SK-N-SH treated with all-trans-retinoic acid at 6 μM for 48 hours (cell line): Measurements from ENCODE around the gene GLS.
"Not testable (repeated sequence)": the region's sequence is repeated elsewhere in the genome, so short reads cannot be mapped to it uniquely, and the experiment has no call there.

ENCODE experiments used
- ATAC-seq: fragments of 200-7000 bp; cut with Tn5 transposase; 3 replicates; pipeline ENCODE4 v1.9.1; 2020; ENCODE audit warnings: mild to moderate bottlenecking, moderate library complexity
- ARNTL ChIP-seq: fragments of 450-650 bp; formaldehyde crosslinking; IDR thresholded peaks from 2 replicates; pipeline ENCODE4 v1.5.0; 2020; ENCODE audit warnings: low read depth, mild to moderate bottlenecking, moderate library complexity, borderline replicate concordance
- BACH2 ChIP-seq: fragments of 250-450 bp; sonication (Bioruptor Pico); IDR thresholded peaks from 2 replicates; pipeline ENCODE4 v1.9.0; 2021; ENCODE audit warnings: mild to moderate bottlenecking, borderline replicate concordance
- CSDC2 ChIP-seq: fragments of 250-450 bp; sonication (Bioruptor Pico); IDR thresholded peaks from 2 replicates; pipeline ENCODE4 v1.5.0; 2020; ENCODE audit warnings: mild to moderate bottlenecking, moderate library complexity
- GLIS3 ChIP-seq: fragments of 250-450 bp; sonication (Bioruptor Pico); IDR thresholded peaks from 2 replicates; pipeline ENCODE4 v1.5.0; 2020; ENCODE audit warnings: mild to moderate bottlenecking, moderate library complexity
- ISL1 ChIP-seq: fragments of 250-450 bp; sonication (Bioruptor Pico); IDR thresholded peaks from 2 replicates; pipeline ENCODE4 v2.1.2; 2022; ENCODE audit warnings: mild to moderate bottlenecking, moderate library complexity
- OSR1 ChIP-seq: fragments of 250-450 bp; sonication (Bioruptor Pico); IDR thresholded peaks from 2 replicates; pipeline ENCODE4 v1.8.0; 2022; ENCODE audit warnings: moderate library complexity, mild to moderate bottlenecking, inconsistent platforms
- PPARA ChIP-seq: fragments of 250-450 bp; sonication (Bioruptor Pico); IDR thresholded peaks from 2 replicates; pipeline ENCODE4 v1.5.0; 2020; ENCODE audit warnings: mild to moderate bottlenecking, borderline replicate concordance
- RARB ChIP-seq: fragments of 250-450 bp; sonication (Bioruptor Pico); IDR thresholded peaks from 2 replicates; pipeline ENCODE4 v1.8.0; 2021; ENCODE audit warnings: mild to moderate bottlenecking, moderate library complexity
- SNAI2 ChIP-seq: fragments of 250-450 bp; sonication (Bioruptor Pico); IDR thresholded peaks from 2 replicates; pipeline ENCODE4 v1.5.0; 2020; ENCODE audit warnings: mild to moderate bottlenecking, moderate library complexity
- TOX ChIP-seq: fragments of 250-450 bp; sonication (Bioruptor Pico); IDR thresholded peaks from 2 replicates; pipeline ENCODE4 v1.8.0; 2021; ENCODE audit warnings: mild to moderate bottlenecking, moderate library complexity, borderline replicate concordance
- ZC3H10 ChIP-seq: fragments of 250-450 bp; sonication (Bioruptor Pico); IDR thresholded peaks from 2 replicates; pipeline ENCODE4 v1.5.1; 2021; ENCODE audit warnings: mild to moderate bottlenecking, moderate library complexity
- ZFP3 ChIP-seq: fragments of 250-450 bp; sonication (Bioruptor Pico); IDR thresholded peaks from 2 replicates; pipeline ENCODE4 v1.5.0; 2020; ENCODE audit warnings: mild to moderate bottlenecking, moderate library complexity
- ZFP30 ChIP-seq: fragments of 450-650 bp; formaldehyde crosslinking; IDR thresholded peaks from 2 replicates; pipeline ENCODE4 v1.5.0; 2022; ENCODE audit warnings: mild to moderate bottlenecking, moderate library complexity
- ZNF565 ChIP-seq: fragments of 450-650 bp; formaldehyde crosslinking; conservative IDR thresholded peaks from 2 replicates; pipeline ENCODE4 v1.5.0; 2020; ENCODE audit warnings: low read depth, mild to moderate bottlenecking, moderate library complexity
- ZNF70 ChIP-seq: fragments of 450-650 bp; formaldehyde crosslinking; IDR thresholded peaks from 2 replicates; pipeline ENCODE4 v1.5.0; 2020; ENCODE audit warnings: mild to moderate bottlenecking, moderate library complexity
- ZNF8 ChIP-seq: fragments of 450-650 bp; formaldehyde crosslinking; IDR thresholded peaks from 2 replicates; pipeline ENCODE4 v1.5.0; 2020; ENCODE audit warnings: mild to moderate bottlenecking, moderate library complexity
- TF ChIP-seq, protein P1 (sequence below): fragments of 250-450 bp; sonication (Bioruptor Pico); IDR thresholded peaks from 2 replicates; pipeline ENCODE4 v1.5.1; 2020; ENCODE audit warnings: low read depth, mild to moderate bottlenecking, moderate library complexity
- TF ChIP-seq, protein P2 (sequence below): fragments of 250-450 bp; sonication (Bioruptor Pico); IDR thresholded peaks from 2 replicates; pipeline ENCODE4 v1.5.0; 2020; ENCODE audit warnings: mild to moderate bottlenecking, moderate library complexity
- TF ChIP-seq, protein P3 (sequence below): fragments of 250-450 bp; sonication (Bioruptor Pico); IDR thresholded peaks from 2 replicates; pipeline ENCODE4 v1.5.1; 2021; ENCODE audit warnings: mild to moderate bottlenecking, moderate library complexity
- TF ChIP-seq, protein P4 (sequence below): fragments of 250-450 bp; sonication (Bioruptor Pico); IDR thresholded peaks from 2 replicates; pipeline ENCODE4 v1.8.0; 2021; ENCODE audit warnings: low read depth, mild to moderate bottlenecking, moderate library complexity, borderline replicate concordance

Gene GLS

DNA sequence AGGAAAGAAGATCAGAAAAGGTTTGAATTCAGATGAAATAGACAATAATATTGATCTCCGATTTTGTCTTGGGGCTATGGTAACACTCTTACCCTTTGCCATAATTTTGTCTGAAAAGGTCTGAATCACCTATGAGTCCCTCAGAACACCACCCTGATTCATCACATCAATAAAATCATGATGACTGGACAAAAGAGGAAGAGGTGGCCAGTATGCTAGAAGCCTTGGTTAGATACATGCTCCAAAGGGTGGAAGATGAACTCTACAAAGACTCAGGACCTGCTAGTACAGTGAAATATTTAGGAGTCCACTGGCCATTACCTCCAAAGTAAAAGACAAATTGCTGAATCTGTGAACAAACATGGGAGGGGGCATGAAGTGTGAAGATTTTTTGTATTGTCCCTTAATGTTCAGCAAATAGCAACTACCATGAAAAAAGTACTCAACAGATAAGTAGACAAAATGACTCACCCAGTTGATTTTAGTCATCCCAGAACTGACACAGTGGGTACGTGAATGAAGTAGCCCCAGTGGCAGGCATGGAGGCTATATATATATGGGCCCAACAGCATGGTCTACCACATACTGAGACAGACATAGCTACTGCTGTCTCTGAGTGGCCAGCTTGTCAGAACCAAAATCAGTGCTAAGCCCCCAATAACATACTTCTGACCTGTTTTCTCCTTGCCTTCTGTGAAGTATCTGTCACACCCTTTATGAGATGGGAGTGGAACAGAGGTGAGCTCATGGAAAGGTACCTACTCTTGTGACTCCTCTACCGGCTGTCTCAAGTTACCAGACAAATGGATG, 36.5 kb upstream of the GLS start (continued):
- no peak for TF ChIP-seq ZFP3 (CRISPR knock-in tag)

DNA sequence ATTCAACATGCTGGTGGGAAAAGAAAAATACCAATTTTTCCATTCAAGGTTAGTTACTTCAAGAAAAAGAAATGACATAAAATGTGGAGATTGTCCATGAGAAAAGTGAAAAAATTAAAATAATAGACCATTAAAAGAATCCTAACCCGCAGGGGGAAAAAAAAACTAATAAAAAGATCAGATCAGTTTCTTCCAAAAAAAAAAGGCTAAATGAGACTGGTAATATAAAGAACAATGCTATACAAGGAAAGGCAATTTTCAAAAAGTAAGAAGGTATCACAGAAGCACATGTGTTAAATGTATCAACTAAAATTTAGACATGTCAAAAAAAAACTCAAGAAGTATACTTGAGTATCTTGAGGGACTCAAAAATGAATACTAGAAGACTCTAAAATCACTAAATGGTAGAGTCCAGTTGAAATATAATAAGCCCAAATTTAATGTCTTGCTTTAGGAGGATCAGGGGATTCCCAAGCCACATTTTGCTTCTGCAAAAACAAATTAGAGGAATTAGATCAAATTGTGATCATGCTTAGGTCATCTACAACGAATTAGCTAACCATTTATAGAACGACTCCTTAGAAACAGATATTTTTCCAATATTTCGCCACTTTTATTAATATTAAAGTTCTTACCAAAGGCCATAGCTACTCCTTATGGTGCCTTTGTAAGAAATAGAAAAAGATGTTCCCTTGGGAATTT, 35.8 kb upstream of the GLS start:
- no peak for ATAC-seq

DNA sequence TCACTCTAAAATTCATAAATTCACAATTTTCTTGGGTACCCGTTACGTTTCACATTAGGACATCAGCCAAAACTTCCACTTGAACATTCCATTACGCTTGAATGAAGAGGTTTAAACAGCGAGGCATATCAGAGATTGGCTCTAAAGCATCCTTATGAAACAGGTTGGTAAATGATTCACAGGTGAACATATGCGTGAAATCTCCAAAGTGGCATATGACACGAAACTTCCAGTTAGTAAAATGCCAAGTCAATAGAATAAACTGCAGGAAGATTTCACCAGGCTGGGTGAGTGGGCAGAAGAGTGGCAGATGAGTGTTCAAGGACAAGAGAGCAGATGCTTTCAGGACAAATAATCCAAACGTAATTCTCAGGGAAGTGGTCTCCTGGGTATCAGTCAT, 33.9 kb upstream of the GLS start:
- no peak for TF ChIP-seq TOX (CRISPR knock-in tag)
- ATAC-seq, result peak; percentile 18; the same call in 1 of the 3 replicates

More for the DNA sequence above, 35.8 kb upstream of the GLS start:
- TF ChIP-seq TOX (CRISPR knock-in tag) (no peak), CSDC2 (CRISPR knock-in tag) (no peak), ZNF8 (CRISPR knock-in tag) (no peak), BACH2 (CRISPR knock-in tag) (no peak), PPARA (CRISPR knock-in tag) (no peak), ZC3H10 (CRISPR knock-in tag) (no peak), OSR1 (no peak), SNAI2 (CRISPR knock-in tag) (no peak), ISL1 (CRISPR knock-in tag) (no peak), ZFP30 (no peak), RARB (CRISPR knock-in tag) (no peak), ZNF565 (CRISPR knock-in tag) (no peak), ZNF70 (CRISPR knock-in tag) (no peak), ARNTL (no peak)
- TF ChIP-seq, protein P1, sequence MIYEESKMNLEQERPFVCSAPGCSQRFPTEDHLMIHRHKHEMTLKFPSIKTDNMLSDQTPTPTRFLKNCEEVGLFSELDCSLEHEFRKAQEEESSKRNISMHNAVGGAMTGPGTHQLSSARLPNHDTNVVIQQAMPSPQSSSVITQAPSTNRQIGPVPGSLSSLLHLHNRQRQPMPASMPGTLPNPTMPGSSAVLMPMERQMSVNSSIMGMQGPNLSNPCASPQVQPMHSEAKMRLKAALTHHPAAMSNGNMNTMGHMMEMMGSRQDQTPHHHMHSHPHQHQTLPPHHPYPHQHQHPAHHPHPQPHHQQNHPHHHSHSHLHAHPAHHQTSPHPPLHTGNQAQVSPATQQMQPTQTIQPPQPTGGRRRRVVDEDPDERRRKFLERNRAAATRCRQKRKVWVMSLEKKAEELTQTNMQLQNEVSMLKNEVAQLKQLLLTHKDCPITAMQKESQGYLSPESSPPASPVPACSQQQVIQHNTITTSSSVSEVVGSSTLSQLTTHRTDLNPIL (CRISPR knock-in tag), result no peak
- TF ChIP-seq, protein P2, sequence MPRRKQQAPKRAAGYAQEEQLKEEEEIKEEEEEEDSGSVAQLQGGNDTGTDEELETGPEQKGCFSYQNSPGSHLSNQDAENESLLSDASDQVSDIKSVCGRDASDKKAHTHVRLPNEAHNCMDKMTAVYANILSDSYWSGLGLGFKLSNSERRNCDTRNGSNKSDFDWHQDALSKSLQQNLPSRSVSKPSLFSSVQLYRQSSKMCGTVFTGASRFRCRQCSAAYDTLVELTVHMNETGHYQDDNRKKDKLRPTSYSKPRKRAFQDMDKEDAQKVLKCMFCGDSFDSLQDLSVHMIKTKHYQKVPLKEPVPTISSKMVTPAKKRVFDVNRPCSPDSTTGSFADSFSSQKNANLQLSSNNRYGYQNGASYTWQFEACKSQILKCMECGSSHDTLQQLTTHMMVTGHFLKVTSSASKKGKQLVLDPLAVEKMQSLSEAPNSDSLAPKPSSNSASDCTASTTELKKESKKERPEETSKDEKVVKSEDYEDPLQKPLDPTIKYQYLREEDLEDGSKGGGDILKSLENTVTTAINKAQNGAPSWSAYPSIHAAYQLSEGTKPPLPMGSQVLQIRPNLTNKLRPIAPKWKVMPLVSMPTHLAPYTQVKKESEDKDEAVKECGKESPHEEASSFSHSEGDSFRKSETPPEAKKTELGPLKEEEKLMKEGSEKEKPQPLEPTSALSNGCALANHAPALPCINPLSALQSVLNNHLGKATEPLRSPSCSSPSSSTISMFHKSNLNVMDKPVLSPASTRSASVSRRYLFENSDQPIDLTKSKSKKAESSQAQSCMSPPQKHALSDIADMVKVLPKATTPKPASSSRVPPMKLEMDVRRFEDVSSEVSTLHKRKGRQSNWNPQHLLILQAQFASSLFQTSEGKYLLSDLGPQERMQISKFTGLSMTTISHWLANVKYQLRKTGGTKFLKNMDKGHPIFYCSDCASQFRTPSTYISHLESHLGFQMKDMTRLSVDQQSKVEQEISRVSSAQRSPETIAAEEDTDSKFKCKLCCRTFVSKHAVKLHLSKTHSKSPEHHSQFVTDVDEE (CRISPR knock-in tag), result no peak

DNA sequence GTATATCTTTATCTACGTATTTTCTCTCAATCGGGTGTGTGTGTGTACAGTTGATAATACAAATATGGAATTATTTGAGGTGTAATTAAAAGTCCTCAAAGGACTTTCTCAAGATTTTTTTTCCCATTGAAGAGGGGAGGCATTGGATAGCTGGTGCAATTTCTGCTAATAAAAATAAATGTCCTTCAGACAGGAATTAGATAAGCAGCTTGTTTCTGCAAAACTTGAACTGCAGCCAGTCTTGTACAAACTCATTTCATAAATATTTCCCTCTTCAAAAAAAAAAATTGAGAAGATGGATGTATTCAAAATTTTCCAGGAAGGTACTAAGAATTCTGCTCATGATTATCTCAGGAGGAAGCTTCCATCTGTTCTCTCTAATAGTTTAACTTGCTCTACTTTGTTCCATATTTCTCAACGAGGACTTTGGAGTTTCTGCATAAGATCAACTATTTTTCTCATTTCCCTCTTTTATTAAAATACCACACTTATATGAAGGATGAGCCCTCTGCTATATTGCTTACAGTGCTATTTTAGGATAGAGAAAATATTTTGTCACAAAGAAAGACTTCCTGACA, 33.0 kb upstream of the GLS start:
- peak; percentile 58 for ATAC-seq

DNA sequence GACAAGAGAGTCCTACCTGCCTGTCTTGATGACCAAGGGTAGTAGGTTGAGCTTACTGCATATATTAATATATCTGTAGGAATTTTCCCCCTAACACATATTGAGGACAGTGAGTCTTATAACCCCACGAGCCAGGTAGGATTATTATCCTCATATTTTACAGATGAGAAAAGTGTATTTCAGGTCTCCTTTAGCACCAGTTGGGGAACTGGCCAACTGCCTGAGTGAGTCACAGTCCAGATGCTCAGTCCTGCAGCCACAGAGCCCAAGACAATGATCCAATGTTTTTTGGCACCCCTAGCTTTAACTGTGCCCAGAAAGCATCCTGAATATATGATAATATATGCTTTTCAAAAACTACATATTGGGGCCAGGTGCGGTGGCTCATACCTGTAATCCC, 30.8 kb upstream of the GLS start:
- no peak for TF ChIP-seq ZFP30
- no peak for TF ChIP-seq CSDC2 (CRISPR knock-in tag)
- no peak for TF ChIP-seq SNAI2 (CRISPR knock-in tag)
- TF ChIP-seq BACH2 (CRISPR knock-in tag), result no peak
- no peak for TF ChIP-seq PPARA (CRISPR knock-in tag)
- TF ChIP-seq, protein P3, sequence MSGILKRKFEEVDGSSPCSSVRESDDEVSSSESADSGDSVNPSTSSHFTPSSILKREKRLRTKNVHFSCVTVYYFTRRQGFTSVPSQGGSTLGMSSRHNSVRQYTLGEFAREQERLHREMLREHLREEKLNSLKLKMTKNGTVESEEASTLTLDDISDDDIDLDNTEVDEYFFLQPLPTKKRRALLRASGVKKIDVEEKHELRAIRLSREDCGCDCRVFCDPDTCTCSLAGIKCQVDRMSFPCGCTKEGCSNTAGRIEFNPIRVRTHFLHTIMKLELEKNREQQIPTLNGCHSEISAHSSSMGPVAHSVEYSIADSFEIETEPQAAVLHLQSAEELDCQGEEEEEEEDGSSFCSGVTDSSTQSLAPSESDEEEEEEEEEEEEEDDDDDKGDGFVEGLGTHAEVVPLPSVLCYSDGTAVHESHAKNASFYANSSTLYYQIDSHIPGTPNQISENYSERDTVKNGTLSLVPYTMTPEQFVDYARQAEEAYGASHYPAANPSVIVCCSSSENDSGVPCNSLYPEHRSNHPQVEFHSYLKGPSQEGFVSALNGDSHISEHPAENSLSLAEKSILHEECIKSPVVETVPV (CRISPR knock-in tag), result no peak
- TF ChIP-seq ZNF565 (CRISPR knock-in tag), result no peak
- TF ChIP-seq, protein P4, sequence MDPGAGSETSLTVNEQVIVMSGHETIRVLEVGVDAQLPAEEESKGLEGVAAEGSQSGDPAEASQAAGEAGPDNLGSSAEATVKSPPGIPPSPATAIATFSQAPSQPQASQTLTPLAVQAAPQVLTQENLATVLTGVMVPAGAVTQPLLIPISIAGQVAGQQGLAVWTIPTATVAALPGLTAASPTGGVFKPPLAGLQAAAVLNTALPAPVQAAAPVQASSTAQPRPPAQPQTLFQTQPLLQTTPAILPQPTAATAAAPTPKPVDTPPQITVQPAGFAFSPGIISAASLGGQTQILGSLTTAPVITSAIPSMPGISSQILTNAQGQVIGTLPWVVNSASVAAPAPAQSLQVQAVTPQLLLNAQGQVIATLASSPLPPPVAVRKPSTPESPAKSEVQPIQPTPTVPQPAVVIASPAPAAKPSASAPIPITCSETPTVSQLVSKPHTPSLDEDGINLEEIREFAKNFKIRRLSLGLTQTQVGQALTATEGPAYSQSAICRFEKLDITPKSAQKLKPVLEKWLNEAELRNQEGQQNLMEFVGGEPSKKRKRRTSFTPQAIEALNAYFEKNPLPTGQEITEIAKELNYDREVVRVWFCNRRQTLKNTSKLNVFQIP (CRISPR knock-in tag), result no peak
- no peak for TF ChIP-seq GLIS3 (CRISPR knock-in tag)
- no peak for TF ChIP-seq ARNTL
- ATAC-seq, result peak; percentile 81

More for the DNA sequence above, 33.0 kb upstream of the GLS start:
- TF ChIP-seq ISL1 (CRISPR knock-in tag) (peak; percentile 77), RARB (CRISPR knock-in tag) (no peak)

DNA sequence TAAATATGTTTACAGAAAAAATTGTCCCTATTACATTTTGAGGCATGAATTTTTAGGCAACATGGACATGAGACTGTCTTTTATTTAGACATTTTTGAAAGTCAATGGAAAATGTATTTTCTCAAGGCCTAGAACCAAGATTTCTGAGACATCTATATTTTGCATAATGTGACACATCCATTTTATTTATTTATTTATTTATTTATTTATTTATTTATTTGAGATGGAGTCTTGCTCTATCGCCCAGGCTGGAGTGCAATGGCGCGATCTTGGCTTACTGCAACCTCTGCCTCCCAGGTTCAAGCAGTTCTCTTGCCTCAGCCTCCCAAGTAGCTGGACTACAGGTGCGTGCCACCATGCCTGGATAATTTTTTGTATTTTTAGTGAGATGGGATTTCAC, 27.6 kb upstream of the GLS start:
- not testable (repeated sequence) for ATAC-seq
